HepG2 (cell line): ENCODE results near the gene EBF4. TPM values are rescaled to one million over a fixed set of nuclear protein-coding genes. Genes with fewer than 3 reads are reported as not detected.

ENCODE experiments used
- ATAC-seq: fragments of 200-7000 bp; cut with Tn5 transposase; 3 replicates; pipeline ENCODE4 v1.9.1; 2020; ENCODE audit warnings: mild to moderate bottlenecking, moderate library complexity
- BruUV-seq: library from RNA; stranded (reverse); fragments of 400-500 nt; replicated peaks from 2 replicates; lab custom pipeline; 2021; lab: Mats Ljungman, UMichigan
- CTCF ChIA-PET: fragments of 300-600 bp; formaldehyde crosslinking; extraction: SDS; loops from one replicate; lab custom pipeline; 2021; ENCODE audit warnings: low total read pairs, inconsistent platforms, low intra/inter-chr PET ratio; lab: Yijun Ruan, JAX
- POLR2A ChIA-PET: fragments of 350-600 bp; sonication (Branson Sonifier 250); formaldehyde crosslinking; loops from one replicate; lab custom pipeline; 2020; ENCODE audit warnings: antibody characterized with exemption, inconsistent platforms; lab: Yijun Ruan, JAX
- DNase-seq: peaks from one replicate; pipeline ENCODE4 v3.0.0-alpha.2; 2015; ENCODE audit warnings: low spot score
- FAIRE-seq: peaks from 3 replicates; lab custom pipeline; 2011; peaks lifted over from hg19 to GRCh38; lab: Jason Lieb, UNC
- H2AFZ ChIP-seq: one replicate; pipeline ENCODE4 v1.6.1; 2011; ENCODE audit warnings: low read length, inconsistent platforms
- H3K27ac ChIP-seq: fragments of 300-600 bp; 3 replicates; pipeline ENCODE4 v1.8.0; 2011; ENCODE audit warnings: mixed run types, mild to moderate bottlenecking, mixed read lengths, low read length, inconsistent platforms; ENCODE audit not compliant: insufficient read depth; ENCODE audit errors: extremely low read length
- H3K27me3 ChIP-seq, 2 experiments: fragments of 200-600 bp in 1 of 2; 2 replicates in 1 of 2; 3 replicates in 1 of 2; pipeline versions ENCODE4 v1.6.0 to v1.8.0; 2011; ENCODE audit warnings: low read length in 2 of 2, mild to moderate bottlenecking in 2 of 2, moderate library complexity in 2 of 2, inconsistent platforms in 1 of 2; ENCODE audit not compliant: insufficient read depth in 2 of 2, control insufficient read depth in 1 of 2
- H3K36me3 ChIP-seq, 2 experiments: fragments of 200-600 bp in 1 of 2; replicated peaks in 1 of 2; 2 replicates in 1 of 2; 3 replicates in 1 of 2; pipeline versions ENCODE4 v1.5.1 to v1.8.0; 2011; ENCODE audit warnings: low read length in 2 of 2, inconsistent platforms in 1 of 2; ENCODE audit not compliant: insufficient read depth in 2 of 2, control insufficient read depth in 1 of 2
- H3K4me1 ChIP-seq: 2 replicates; pipeline ENCODE4 v1.5.1; 2012; ENCODE audit warnings: low read length, inconsistent platforms; ENCODE audit not compliant: insufficient read depth
- H3K4me2 ChIP-seq: 2 replicates; pipeline ENCODE4 v1.6.0; 2011; ENCODE audit warnings: low read depth, low read length, inconsistent platforms
- H3K4me3 ChIP-seq, 3 experiments: fragments of 200-600 bp in 1 of 3; sonication (generic), shearing (Covaris generic) in 1 of 3; replicated peaks in 1 of 3; 2 replicates each; pipeline ENCODE4 v1.5.1; 2011 to 2016; ENCODE audit warnings: low read length in 3 of 3, inconsistent platforms in 2 of 3, low read depth in 2 of 3, mild to moderate bottlenecking in 2 of 3, control low read depth in 1 of 3, mixed read lengths in 1 of 3; ENCODE audit not compliant: insufficient read depth in 1 of 3
- H3K79me2 ChIP-seq: one replicate; pipeline ENCODE4 v1.6.1; 2011; ENCODE audit warnings: low read length, inconsistent platforms; ENCODE audit not compliant: insufficient read depth
- H3K9ac ChIP-seq: 2 replicates; pipeline ENCODE4 v1.6.0; 2011; ENCODE audit warnings: mild to moderate bottlenecking, low read depth, low read length, inconsistent platforms; ENCODE audit not compliant: insufficient read depth
- H3K9me3 ChIP-seq: 2 replicates; pipeline ENCODE4 v1.5.1; 2012; ENCODE audit warnings: mild to moderate bottlenecking, low read length
- H4K20me1 ChIP-seq: 2 replicates; pipeline ENCODE4 v1.6.0; 2011; ENCODE audit warnings: inconsistent platforms, mild to moderate bottlenecking, low read length, moderate library complexity; ENCODE audit not compliant: insufficient read depth
- CBX5 ChIP-seq: sonication (generic); formaldehyde crosslinking; IDR thresholded peaks from 2 replicates; pipeline ENCODE4 v1.4.0; 2020; ENCODE audit warnings: missing genetic modification reagents, borderline replicate concordance
- DR1 ChIP-seq: sonication (generic); formaldehyde crosslinking; IDR thresholded peaks from 2 replicates; pipeline ENCODE4 v1.8.0; 2021; ENCODE audit warnings: mild to moderate bottlenecking, missing genetic modification reagents, inconsistent platforms
- KLF16 ChIP-seq, 2 experiments: sonication (generic) in 1 of 2; formaldehyde crosslinking in 1 of 2; IDR thresholded peaks; 2 replicates each; pipeline versions ENCODE4 v1.6.1 to v1.8.0; 2016 to 2023; ENCODE audit warnings: missing genetic modification reagents in 2 of 2, missing compliant biosample characterization in 1 of 2
- MNT ChIP-seq: fragments of 450-650 bp; IDR thresholded peaks from 2 replicates; pipeline ENCODE4 v1.6.1; 2016
- MTERF4 ChIP-seq: sonication (generic); formaldehyde crosslinking; IDR thresholded peaks from 2 replicates; pipeline ENCODE4 v1.8.0; 2023; ENCODE audit warnings: mild to moderate bottlenecking, missing genetic modification reagents
- ZC3H4 ChIP-seq: sonication (generic); formaldehyde crosslinking; IDR thresholded peaks from 2 replicates; pipeline ENCODE4 v1.4.0; 2020; ENCODE audit warnings: missing genetic modification reagents, borderline replicate concordance
- ZNF354B ChIP-seq: sonication (generic); formaldehyde crosslinking; IDR thresholded peaks from 2 replicates; pipeline ENCODE4 v1.8.0; 2022; ENCODE audit warnings: mild to moderate bottlenecking, missing genetic modification reagents
- ZNF567 ChIP-seq: sonication (generic); formaldehyde crosslinking; IDR thresholded peaks from 2 replicates; pipeline ENCODE4 v1.8.1; 2023; ENCODE audit warnings: mild to moderate bottlenecking, missing genetic modification reagents, borderline replicate concordance
- ZNF670 ChIP-seq: sonication (generic); formaldehyde crosslinking; IDR thresholded peaks from 2 replicates; pipeline ENCODE4 v1.8.0; 2022; ENCODE audit warnings: mild to moderate bottlenecking, missing genetic modification reagents, borderline replicate concordance
- ZNF724P ChIP-seq: sonication (generic); formaldehyde crosslinking; IDR thresholded peaks from 2 replicates; pipeline ENCODE4 v1.8.0; 2022; ENCODE audit warnings: missing genetic modification reagents, borderline replicate concordance
- ZNF773 ChIP-seq: sonication (generic); formaldehyde crosslinking; IDR thresholded peaks from 2 replicates; pipeline ENCODE4 v1.4.0; 2020; ENCODE audit warnings: missing genetic modification reagents, borderline replicate concordance
- ZSCAN21 ChIP-seq: sonication (generic); formaldehyde crosslinking; IDR thresholded peaks from 2 replicates; pipeline ENCODE4 v1.8.0; 2022; ENCODE audit warnings: mild to moderate bottlenecking, missing genetic modification reagents, moderate library complexity, borderline replicate concordance
- WGBS: methylation state at CpG from one replicate; pipeline ENCODE4 v1.1.6; 2017; ENCODE audit warnings: low lambda C conversion rate; 5-methylcytosine and 5-hydroxymethylcytosine counted together
- in situ Hi-C: cut with HindIII; loops from 2 replicates; pipeline ENCODE4 v1.10.0; 2017; ENCODE audit warnings: low pct_unique_long_range_greater_than_20kb; ENCODE audit not compliant: extremely low pct_ligation_motif_present
- intact Hi-C: fragments of 100-400 bp; cut with micrococcal nuclease; formaldehyde crosslinking; loops from one replicate; pipeline ENCODE4 v1.10.0; 2022; ENCODE audit not compliant: unreplicated experiment
- polyA plus RNA-seq, 8 experiments: library from polyadenylated mRNA; depleted of rRNA in 3 of 8; stranded (reverse) in 7 of 8; unstranded in 1 of 8; fragments of >200 nt; fragmentation: Illumina TruSeq in 4 of 8; extraction: Trizol in 4 of 8; gene quantifications; 2 replicates each; pipeline versions ENCODE4 v1.2.1 to v1.2.3, GENCODE V29; 2011 to 2016; ENCODE audit warnings: low read depth in 4 of 8, missing spikeins in 1 of 8, mixed read lengths in 1 of 8; ENCODE audit not compliant: insufficient read depth in 1 of 8
- total RNA-seq, 5 experiments: library from RNA; depleted of rRNA; stranded (reverse); fragments of >200 nt; fragmentation: Illumina TruSeq; extraction: Trizol; gene quantifications; 2 replicates each; pipeline ENCODE4 v1.2.3, GENCODE V29; 2016; ENCODE audit warnings: low read depth in 1 of 5
- TF ChIP-seq, protein P1 (sequence below): sonication (generic); formaldehyde crosslinking; IDR thresholded peaks from 2 replicates; pipeline ENCODE4 v1.5.0; 2020; ENCODE audit warnings: mild to moderate bottlenecking, missing genetic modification reagents

The EBF4 gene
- total and polyA plus RNA-seq, 2 of the 13 experiments (the other 11 are each of a cell fraction or from before 2014, with no cell fraction given), result 0.84 to 2.2 TPM

- no peak overlapping the region for H2AFZ ChIP-seq
- no peak for FAIRE-seq
- no TSS peak for BruUV-seq
- TF ChIP-seq ZSCAN21 (0 out of 2 replicates have a peak, but pooled peaks have one; percentile 40), DR1 (no peak), ZNF354B (CRISPR knock-in tag) (no peak), ZNF773 (CRISPR knock-in tag) (no peak), ZC3H4 (CRISPR knock-in tag) (no peak), KLF16 (CRISPR knock-in tag; IDR thresholded peaks at IDR 0.05) (no peak), ZNF724P (CRISPR knock-in tag) (no peak), MNT (peak; percentile 55; the same call in 1 of the 2 replicates), MTERF4 (CRISPR knock-in tag) (no peak), ZNF567 (CRISPR knock-in tag) (no peak), CBX5 (CRISPR knock-in tag) (no peak), ZNF670 (CRISPR knock-in tag) (no peak)
- TF ChIP-seq, protein P1, sequence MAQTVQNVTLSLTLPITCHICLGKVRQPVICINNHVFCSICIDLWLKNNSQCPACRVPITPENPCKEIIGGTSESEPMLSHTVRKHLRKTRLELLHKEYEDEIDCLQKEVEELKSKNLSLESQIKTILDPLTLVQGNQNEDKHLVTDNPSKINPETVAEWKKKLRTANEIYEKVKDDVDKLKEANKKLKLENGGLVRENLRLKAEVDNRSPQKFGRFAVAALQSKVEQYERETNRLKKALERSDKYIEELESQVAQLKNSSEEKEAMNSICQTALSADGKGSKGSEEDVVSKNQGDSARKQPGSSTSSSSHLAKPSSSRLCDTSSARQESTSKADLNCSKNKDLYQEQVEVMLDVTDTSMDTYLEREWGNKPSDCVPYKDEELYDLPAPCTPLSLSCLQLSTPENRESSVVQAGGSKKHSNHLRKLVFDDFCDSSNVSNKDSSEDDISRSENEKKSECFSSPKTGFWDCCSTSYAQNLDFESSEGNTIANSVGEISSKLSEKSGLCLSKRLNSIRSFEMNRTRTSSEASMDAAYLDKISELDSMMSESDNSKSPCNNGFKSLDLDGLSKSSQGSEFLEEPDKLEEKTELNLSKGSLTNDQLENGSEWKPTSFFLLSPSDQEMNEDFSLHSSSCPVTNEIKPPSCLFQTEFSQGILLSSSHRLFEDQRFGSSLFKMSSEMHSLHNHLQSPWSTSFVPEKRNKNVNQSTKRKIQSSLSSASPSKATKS (CRISPR knock-in tag), result no peak
Observed at GRCh38 chr20:2745936-2746635, 53.5 kb downstream of the EBF4 start.

More at GRCh38 chr20:2745936-2746635, 53.5 kb downstream of the EBF4 start:
- intact Hi-C loops (no loop called here), in situ Hi-C loops (no loop called here)
- ATAC-seq (no peak), DNase-seq (no peak)
- H3K79me2 ChIP-seq, result no peaks in the 10 kb centered on the region
- peaks cover 12 to 77% of the 10 kb centered on the region in 2 experiments for H3K27me3 ChIP-seq
- 12% methylated on average over 4 of the region's 4 CpGs for WGBS
- H4K20me1 ChIP-seq, result 0 out of 2 replicates have a peak, but pooled peaks cover 3% of the 10 kb centered on the region
- no peak overlapping the region for H3K9ac ChIP-seq
- POLR2A ChIA-PET, result no interaction called here
- H3K4me3 ChIP-seq, result no peak overlapping the region
- CTCF ChIA-PET, result no interaction called here
- H3K4me1 ChIP-seq, result peaks cover 22% of the 10 kb centered on the region
- H3K27ac ChIP-seq, result no peak overlapping the region
- H3K36me3 ChIP-seq, result no peaks in the 10 kb centered on the region
- H3K4me2 ChIP-seq, result no peak overlapping the region
- no peaks in the 10 kb centered on the region for H3K9me3 ChIP-seq
